Fibroblast of skin of right quadriceps (primary cell): Measurements from ENCODE around the gene MAEA.

Experiments used
- DNase-seq: peaks from one replicate; pipeline ENCODE4 v3.0.0-alpha.2; 2013

MAEA gene

DNA sequence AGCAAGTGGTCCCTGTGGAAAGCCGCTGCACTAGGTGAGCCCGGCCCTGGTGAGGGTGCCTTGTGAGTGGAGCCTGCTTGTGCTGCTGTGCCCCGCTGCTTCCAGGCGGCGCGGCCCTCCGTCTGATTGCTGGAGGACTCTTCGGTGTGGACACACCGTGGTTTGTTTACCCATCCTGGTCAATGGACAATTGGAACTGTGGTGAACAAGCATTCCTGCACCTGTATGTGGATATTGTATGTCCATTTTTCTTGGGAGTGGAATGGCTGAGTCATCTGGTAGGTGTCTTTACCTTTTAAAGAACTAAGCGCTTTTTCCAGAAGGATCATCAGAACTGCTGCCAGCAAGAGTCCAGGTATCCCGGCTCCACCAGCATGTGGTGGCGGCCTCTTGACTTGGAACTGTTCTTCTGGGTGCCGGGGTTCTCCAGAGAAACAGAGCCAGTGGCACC, 15.6 kb downstream of the MAEA start:
- DNase-seq, result no peak

DNA sequence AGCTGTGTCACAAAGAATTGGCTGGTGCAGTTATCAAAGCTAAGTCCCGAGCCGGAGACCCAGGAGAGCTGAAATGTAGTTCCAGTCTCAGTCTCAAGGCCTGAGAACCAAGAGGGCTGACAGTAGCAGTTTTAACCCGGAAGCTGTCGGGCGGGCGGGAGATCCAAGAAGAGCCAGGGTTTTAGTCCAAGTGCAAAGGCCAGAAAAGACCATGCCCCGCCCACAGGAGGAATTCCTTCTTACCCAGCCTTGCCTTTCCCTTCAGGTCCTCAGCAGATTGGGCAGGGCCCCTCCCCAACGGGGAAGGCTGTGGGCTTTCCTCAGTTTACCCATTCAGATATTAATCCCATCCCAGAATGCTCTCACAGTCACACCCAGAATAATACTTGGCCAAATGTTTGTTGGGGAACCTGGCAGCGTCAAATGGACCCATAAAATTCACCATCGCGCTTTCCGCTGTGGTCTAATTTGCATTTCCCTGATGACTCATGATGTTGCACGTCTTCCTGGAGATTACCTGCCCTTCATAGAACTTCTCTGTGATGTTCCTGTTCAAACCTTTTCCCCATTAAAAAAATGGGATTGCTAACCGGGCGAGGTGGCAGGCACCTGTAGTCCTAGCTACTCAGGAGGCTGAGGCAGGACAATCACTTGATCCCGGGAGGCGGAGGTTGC, 16.2 kb downstream of the MAEA start:
- DNase-seq, result no peak

DNA sequence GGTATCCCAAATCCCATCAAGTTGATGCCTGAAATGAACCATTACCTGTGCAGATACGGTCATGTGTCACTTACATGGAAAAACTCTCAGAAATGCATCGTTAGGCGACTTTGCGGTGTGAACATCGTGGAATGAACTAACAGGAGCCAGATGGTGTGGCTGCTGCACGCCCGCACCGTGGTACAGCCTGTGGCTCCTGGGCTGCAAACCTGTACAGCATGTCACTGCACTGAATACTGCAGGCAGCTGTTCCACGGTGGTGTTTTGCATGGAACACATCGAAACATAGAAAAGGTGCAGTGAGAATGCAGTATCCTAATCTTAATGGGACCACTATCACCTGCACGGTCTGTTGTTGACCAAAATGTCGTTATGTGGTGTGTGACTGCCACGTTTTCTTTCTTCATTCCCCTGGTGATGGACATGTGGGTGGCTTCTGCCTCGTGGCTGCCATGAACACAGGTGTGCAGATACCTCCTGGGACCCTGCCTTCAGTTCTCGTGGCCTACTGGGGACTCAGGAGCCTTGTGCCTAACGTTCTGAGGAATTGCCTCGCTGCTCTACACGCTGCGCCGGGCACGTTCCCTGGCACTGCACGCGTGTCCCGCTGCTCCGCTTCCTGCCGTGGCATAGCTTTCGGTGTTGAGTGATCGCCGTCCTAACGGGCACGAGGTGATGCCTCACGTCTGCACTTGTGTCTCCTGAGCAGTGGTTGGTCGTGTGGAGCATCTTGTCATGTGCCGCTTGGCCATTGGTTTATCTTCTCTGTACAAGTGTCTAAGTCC, 18.5 kb downstream of the MAEA start:
- no peak for DNase-seq

DNA sequence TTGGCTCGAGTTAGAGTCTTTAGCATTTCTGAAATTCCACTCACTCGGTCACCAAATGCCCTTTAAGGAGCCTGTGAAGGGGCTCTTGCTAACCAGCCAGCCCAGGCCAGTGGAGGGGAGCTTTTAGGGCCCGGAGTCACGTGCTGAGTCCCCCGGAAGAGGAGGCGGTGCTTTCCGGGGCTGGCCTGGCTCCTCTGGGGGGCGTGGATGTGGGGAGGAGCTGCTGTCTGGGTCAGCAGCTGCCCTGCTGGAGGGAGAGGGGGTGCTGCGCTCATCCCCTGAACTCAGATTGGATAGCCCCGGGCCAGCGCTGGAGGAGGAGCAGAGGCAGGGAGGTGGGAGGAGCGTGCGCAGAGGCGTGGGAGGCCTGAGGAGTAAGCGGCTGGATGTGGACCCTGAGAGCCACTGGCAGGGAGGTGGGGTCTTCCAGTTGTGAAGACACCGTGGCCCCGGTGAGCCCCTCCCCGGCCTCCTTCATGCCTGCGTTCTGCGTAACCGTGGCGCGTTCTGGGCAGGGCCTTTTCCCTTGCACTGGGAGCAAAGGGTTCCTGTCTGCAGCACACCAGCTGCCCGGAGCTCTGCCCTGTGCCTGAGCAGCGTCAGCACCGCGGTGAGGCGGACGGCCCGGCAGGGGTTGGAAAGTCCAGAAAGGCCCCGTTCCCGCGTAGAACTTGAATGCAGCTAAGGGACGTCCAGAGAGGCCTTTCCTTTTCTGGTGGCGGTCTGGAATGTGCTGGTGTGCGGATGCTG, 19.7 kb downstream of the MAEA start:
- peak; percentile 90 for DNase-seq

DNA sequence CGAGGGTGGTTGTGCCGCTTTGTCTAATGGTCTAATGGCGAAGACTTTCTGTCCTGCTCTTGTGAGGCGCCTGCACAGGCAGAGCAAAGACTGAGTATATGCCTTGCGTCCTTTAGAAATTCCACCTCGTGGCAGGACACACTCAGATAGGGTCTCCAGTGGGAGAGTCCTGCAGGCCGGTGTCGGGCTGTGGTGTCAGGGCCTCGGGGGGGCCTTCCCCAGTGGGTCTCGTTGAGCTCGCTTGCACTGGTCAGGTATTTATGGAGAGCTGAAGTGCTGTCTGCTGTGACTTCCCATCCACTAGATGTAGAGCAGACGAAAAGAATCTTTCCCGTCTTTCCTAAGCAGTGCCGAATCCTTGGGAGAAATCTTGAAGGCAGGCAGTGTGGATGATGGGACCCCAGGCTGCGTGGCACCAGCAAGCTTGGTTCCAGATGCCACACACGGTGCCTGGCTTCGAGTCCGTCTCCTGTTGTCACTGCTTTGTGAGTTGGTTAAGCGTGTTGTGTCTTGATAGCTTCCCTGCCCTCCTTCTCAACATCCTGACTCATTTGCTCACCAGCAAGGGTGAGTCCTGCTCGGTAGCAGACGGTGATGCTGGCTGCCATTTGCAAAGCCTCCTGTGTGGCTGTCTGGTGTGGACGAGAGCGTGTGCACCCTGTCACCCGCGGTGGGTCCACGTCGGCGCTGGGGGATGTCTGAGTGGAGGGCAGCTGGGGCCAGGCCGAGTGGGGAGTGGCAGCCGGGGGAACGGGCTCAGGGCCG, 20.5 kb downstream of the MAEA start:
- DNase-seq, result no peak

DNA sequence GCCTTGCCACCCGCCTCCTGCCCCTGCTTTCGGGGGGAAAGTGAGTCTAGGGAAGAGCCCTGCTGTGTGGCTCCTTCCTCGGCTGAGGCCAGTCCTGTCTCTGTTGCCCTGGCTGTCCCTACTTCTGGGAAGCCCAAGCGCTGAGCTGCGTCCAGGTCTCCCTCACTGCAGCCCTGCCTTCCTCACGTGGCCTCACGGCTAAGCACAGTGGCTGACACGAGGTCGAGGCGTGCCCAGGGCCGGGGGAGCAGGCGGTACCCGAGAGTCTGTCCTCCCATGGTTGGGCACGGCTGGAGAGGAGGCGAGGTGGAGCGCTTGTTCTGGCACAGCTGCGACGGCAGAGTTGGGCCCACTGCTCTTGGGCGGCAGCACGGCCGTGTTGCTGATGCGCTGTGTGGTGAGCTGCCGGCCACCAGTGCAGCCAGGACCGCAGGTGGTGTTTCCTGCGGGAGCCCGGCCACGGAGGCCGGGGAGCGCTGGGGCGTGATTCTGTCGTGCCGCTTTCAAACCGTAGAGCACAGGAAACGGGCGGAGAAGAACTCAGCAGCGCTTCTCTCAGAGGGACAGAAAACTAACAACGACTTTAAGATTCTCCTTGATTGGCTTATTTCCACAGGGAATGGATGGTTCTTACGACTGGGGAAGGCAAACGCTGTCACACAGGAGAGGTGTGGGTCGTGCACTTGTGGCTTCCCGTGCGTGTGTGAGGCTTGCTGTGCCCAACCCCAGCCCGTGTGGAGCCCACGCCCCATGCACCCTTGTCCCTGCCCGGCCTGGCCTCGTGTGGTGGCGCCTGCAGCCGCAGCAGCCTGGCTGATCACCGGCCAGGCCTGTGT, 21.3 kb downstream of the MAEA start:
- DNase-seq, result no peak

DNA sequence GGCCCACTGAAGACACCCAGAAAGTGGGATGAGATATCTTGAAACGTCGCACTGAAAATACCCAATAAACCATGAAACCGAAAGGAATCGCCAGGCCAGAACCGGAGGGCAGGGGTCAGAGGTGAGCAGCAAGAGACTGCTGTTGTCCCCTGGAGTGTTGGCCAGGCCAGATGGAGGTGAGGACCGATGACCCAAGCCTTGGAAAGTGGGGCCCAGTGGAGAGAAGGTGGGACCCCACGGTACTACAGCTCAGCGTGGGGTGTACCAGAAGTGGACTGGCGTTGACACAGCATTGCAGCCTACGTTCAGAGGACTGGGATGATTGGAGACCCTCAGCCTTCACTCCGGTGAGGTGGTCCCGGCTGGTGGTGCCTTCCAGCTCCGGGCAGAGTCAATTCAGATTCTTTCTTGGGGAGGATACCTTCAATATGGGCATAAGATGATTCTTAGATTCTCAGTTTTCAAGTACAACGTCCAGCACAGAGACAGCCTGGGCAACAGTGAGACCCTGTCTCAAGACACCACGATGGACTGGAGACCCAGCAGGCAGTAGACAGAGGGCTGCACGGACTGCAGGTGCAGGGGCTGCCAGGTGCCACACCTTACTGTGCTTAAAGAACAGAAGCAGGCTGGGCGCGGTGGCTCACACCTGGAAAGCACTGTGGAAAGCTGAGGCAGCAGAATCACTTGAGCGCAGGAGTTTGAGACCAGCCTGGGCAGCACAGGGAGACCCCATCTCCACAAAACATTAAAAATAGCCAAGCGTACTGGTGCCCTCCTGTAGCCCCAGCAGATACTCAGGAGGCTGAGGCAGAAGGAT, 23.3 kb downstream of the MAEA start:
- no peak for DNase-seq

DNA sequence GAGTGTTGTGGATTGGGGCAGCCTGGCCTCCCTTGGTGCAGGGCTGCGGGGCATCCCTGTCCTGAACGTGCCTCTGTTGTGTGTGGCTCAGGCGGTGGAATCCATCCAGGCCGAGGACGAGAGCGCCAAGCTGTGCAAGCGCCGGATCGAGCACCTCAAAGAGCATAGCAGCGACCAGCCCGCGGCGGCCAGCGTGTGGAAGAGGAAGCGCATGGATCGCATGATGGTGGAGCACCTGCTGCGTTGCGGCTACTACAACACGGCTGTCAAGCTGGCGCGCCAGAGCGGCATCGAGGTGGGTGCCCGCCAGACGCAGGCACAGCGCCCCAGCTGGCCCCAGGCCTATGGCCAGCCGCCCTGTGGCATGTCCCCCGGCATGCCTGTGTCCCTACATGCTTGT, 25.6 kb downstream of the MAEA start:
- no peak for DNase-seq

DNA sequence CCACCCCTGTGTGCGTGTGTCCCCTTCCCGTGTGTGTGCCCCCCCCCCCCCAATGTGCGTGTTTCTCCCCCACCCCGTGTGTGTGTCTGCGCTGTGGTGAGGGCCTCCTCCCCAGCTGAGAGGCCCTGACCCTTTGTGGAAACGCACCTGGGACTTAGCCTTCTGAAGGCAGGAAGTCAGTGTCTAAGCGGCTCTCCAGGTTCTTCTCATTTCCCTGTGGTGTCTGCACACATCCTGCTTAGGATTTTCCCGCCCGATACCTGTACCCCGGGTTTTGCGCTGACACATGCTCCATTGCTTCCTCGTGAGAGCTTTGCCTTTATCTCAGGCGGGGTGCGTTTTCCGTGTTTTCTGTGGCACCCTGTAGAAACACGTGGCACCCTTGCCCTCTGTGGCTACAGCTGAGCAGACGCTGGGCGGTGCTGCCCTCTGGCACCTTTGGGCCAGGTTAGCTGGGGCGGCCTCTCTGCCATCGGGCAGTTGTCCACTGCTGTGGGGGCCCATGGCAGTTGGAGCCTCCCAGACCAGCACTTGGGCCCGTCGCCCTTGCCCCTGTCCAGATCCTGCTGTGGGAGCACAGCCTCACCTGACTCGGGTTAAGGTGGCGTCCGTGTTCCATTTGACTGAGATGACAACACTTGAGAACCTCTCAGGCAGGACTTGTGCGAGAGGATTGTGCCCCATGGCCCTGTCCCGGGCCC, 26.3 kb downstream of the MAEA start:
- no peak for DNase-seq

DNA sequence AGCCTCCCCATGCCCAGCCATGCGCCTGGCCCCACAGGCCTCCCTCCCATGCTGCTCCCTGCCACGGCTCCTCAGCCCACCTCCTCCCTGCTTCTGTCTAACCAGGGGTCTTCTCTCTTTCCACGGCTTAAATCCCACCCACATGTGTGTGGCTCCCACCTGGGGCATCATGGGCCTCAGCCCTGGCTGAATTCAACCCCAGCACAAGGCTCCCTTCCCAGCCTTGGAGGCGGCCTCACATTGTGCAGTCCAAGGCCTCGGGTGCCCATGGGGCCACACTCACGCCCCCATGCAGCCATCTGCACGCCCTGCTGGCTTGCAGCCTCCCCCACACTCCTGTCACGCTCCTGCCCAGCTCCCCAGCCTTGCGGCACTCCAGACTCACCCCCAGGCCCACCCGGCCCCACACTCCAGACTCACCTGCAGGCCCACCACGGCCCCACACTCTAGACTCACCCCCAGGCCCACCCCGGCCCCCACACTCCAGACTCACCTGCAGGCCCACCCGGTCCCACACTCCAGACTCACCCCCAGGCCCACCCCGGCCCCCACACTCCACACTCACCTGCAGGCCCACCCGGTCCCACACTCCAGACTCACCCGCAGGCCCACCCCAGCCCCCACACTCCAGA, 27.0 kb downstream of the MAEA start:
- no peak for DNase-seq

DNA sequence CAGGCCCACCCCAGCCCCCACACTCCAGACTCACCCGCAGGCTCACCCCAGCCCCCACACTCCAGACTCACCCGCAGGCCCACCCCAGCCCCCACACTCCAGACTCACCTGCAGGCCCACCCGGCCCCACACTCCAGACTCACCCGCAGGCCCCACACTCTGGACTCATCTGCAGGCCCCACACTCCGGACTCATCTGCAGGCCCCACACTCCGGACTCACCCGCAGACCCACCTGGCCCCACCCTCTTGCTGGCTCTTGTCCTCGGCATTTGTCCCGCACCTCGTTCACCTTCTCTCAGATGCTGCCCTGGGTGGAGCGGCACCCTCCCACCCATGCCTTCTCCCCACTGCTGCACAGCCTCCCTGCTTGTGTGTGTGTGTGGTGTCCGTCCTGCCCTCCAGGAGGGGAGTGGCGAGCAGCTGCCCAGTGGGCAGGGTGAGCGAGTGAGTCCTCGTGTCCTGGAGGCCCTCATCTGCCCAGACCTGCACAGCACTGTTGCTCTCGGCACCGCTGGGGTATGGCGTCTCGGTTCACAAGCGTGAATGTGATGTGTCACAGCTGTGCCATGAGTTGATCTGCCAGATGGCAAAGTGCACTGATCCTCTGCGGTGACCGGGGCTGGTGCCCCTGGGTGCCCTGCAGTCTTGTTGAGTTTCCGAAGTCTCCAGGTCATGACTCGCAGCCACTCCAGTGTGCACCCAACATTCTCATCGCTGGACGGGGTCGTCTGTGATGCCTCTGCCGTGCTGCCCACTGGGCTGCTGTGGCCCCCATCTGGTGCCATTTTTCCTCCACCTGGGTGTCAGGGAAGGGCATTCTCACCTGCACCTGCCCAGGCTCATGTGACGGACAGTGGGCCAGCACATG, 27.7 kb downstream of the MAEA start:
- DNase-seq, result no peak

DNA sequence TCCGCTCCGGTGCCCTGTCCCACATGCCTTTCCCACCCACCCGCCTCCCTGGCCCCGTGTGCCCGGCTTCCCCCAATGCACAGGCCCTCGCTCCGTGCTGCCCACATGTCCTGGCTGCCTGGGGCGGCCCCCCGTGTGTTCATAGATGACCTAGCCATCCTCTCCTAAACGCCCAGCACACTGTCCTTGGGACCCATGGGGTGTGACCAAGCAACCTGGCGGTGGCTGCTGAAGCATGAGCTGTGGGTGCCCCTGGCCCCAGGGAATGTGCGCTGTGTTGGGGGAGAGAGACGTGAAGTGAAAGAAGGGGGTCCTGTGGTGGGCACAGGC, 28.3 kb downstream of the MAEA start:
- no peak for DNase-seq

DNA sequence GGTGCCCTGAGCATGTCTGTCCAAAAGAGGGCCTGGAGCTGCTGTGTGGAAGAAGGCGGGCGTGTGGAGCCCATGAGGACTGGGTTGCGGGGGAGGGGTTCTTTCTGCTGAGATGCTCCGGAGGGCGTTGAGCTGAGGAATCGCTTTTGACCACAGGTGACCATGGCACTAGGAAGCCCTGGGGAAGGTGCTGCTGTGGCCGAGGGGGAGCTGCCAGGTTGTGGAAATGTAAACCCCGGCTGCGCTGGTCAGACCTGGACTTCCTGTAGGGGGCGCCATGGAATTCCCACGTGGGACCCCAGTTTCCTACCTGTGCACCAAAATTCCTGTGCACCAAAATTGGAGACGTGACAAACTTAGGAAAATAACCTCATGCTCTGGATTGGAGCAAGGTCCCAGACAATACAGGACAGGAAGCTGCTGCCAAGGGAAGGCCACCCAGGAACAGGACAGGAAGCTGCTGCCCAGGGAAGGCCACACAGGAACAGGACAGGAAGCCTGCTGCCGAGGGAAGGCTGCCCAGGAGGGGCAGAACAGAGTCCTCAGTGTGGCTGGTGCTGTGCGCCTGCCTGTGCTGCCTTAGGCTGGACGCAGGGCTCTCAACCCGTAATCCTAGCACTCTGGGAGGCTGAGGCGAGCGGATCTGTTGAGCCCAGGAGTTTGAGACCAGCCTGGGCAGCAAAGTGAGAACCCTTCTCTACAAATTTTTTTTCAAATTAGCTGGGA, 29.0 kb downstream of the MAEA start:
- no peak for DNase-seq

DNA sequence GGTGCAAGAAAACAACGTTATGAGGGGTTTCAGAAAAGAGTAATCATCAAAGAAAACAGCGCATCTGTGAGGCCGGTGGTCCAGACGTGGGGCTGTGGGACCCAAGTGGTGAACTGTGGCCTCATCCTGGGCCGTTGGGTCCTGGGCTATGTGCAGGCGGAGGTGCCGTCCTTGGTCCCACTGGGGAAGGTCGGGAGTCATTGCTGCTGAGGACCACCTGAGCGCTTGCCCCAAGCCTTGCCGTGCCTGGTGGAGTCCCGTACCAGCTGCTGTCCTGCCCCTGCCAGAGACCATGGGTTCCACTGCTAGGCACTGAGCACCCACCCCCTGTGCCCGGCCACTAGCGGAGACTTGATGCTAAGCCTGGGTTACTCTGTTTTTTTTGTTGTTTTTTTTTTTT, 31.8 kb downstream of the MAEA start:
- DNase-seq, result no peak

DNA sequence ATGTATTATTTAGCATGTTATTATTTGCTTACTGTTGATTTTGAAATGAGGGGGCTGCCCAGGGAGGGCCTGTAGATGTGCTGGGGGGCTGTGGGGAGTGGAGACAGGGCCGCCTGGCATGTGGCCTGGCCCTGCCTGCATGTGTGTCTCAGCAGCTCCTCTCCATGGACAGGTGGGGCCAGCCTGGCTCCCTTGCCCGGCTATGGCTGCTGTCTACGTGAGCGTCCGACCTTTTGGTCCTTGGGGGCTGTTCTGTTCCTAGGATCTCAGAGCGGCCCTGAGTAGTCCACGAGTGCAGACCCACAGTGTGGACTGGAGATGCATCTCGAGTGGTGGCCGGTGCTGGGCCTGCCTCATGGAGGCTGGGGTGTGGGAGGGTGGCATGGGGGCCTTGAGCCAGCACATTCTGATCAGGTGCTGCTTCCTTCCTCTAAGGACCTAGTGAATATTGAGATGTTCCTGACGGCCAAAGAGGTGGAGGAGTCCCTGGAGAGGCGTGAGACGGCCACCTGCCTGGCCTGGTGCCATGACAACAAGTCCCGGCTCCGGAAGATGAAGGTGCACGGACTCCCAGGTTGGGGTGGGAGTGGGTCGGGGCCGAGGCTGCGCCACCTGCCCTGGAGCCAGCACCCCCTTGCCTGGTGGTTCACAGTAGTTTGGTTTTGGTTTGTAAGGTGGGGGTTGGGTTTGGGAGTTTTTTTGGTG, 32.4 kb downstream of the MAEA start:
- DNase-seq, result no peak

DNA sequence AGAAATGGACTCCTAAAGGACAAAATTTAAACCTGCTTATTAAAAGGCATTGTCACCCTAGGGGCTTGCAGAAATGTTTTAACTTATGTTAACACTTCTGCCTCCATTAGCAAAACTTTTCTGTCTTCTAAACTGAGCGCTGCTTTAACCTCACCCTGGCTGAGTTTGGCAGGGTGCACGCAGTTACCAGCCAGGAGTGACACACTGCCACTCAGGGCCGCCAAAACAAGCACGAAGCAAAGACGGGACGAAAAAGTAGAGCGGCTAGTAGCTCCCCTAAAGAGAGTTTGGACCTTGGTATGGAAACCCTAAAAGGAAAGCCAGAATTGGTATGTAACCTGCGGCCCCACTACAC, 33.6 kb downstream of the MAEA start:
- no peak for DNase-seq

DNA sequence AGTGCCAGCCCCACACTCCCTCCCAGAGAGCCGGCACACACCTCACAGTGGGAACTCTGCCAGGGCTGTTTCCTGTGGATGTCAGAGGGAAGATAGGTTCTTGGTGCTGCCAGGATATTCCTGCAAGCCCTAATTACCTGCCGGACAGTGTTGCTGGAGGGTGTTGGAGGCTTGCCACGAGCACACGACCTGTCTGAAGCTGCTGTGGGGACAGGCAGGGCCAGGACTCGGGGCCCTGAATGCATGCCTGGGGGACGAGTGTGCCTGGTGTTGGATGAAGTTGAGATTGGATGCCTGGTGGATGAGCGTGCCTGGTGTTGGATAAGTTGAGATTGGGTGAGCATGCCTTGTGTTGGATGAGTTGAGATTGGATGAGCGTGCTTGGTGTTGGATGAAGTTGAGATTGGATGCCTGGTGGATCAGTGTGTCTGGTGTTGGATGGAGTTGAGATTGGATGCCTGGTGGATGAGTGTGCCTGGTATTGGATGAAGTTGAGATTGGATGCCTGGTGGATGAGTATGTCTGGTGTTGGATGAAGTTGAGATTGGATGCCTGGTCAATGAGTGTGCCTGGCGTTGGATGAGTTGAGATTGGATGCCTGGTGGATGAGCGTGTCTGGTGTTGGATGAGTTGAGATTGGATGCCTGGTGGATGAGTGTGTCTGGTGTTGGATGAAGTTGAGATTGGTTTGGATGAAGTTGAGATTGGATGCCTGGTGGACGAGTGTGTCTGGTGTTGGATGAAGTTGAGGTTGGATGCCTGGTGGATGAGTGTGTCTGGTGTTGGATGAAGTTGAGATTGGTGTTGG, 34.1 kb downstream of the MAEA start:
- DNase-seq, result peak; percentile 85
